NCI-H82 treated with DMSO at 0.1 percent for 48 hours (cell line): ENCODE results near the gene FXYD2.
"Not testable (repeated sequence)": the region's sequence is repeated elsewhere in the genome, so short reads cannot be mapped to it uniquely, and the experiment has no call there.

Experiments used
- DNase-seq: peaks from one replicate; lab custom pipeline; 2025; ENCODE audit not compliant: unreplicated experiment; lab: John Stamatoyannopoulos, UW

The FXYD2 gene

DNA sequence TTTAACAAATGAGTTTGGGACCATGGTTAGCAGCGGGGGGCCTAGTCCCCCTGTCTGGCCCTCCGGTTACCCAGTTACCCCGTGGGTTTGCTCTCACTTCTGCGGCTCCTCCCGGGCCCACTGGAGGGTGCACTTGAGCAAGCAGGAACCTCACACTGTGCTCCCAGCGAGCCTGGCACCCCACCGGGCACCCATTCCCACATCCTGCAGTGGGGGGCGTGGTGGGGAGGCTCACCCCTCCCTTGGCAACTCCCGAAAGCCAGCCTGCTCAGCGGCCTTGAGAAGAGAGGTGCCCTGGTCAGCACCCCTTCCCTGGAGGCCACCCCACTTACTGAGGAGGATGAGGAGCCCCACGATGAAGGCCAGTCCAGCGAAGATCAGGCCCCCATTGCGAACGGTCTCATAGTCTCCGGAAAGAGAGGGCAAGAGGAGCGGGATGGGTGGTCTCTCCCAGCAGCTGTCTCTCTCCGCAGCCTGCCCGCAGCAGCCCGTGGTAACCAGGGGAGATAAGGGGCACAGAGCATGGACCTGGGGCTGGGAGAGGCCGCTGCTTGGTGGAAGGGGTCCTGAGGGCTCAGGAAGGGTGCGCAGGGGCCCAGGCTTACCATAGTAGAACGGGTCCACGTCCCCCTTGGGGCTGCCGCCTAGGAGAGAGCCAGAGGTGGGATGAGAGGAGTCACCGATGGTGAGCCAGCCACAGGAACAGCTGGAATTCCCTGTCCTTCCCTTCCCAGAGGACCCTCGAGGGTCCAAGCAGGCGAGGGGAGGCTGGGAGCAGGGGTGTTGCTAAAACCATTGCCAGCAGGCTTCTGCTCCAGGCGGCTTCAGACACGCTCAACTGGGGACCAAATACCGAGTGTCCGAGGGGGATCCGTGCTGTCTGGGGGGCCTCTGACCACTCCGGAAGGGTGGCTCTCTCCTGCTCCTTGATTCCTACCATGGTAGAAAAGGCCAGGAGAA, 2.2 kb downstream of the FXYD2 start:
- DNase-seq = no peak

DNA sequence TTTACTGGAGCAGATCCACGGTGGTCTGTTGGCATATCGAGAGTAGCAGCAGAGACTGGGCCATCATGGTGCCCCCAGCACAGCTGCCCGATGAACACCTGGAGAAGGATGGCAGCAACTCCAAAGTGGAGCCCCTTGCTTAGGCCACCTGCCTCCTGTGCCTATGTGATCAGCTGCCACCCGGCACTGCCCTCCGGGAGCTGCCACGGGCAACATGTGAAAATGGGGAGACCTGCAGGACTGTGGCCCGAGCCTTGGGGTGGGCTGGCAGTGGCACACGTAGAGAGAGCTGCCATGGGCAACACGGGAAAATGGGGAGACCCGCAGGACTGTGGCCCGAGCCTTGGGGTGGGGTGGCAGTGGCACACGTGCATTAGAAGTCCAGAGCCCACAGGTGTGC, 3.1 kb downstream of the FXYD2 start:
- DNase-seq = no peak

DNA sequence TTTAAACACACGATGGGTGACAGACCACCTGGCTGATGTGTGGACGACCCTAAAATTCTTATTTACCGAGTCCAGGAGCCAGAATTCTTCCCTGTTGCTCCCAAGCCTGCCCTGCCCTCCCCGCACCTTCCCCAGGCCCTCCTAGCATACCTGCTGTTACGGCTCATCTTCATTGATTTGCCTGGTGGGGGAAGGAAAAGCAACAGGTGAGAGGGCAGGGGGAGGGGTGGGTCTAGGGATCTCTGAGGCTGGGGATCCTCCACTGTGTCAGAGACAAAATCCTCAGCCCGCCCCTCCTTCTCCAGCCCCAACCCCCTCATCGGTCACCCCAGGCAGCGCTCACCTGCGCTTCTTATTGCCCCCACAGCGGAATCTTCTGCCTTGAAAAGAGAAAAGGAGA, 4.0 kb downstream of the FXYD2 start:
- DNase-seq = no peak

DNA sequence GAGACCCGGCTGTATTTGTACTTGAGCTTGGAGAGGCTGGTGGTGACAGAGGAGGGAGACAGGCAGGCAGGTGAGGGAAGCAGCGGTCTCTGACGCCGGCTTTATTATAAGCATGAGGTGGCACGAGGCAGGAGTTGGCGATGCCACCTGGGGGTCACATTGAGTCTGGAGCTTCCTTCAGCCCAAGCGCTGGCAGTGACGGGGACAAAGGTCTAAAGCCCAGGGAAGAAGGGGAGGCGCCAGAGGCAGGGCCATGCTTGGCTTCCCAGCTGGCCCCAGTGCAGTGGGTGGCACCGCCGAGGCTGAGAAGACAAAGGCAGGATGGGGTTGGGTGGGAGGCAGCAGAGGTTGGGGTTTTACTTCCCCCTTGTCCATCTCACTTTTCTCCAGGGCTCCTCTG, 4.5 kb downstream of the FXYD2 start:
- no peak for DNase-seq

DNA sequence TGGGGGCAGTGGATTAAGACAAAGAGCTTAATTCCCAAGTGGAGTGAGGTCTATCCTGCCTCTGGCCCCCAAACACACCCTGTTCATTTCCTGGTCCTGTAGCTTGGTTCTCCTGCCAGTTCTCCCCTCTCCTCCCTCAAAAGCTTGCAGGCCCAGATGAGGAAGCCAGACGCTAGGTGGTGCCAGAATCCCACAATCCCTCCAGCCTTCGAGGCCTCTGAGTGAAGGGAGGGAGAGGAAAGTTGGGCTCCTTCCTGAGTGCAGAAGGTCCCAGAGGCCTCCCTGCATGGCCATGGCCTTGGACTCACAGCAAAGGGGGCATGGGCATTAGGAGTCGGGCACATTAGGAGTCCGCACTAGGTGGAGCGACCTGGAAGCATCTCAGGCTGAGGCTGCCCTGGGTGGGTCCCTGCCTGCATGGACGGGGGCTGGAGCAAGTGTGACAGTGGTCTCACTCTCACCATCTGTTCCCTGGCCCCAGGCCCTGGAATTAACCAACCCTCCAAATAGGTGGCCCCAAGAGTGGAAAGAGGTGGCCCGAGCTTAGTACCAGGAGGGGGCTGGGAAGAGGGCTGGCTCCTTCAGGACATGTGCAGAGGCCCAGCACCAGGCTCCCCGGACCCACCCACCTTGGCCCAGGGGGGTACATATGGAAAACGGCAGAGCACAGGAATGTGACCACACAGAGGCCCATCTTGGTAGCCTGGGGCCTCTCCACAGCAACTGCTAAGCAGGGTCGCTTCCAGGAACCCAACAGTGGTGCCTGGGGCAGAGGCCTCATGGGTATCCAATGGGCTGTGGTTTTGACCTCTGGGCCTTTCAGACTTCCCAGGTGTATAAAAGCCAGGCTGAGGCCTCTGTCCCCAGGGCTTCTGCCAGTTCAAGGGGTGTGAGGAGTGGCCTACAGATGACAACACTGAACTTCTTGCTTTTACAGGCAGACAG, 5.2 kb downstream of the FXYD2 start:
- peak; percentile 59 for DNase-seq

DNA sequence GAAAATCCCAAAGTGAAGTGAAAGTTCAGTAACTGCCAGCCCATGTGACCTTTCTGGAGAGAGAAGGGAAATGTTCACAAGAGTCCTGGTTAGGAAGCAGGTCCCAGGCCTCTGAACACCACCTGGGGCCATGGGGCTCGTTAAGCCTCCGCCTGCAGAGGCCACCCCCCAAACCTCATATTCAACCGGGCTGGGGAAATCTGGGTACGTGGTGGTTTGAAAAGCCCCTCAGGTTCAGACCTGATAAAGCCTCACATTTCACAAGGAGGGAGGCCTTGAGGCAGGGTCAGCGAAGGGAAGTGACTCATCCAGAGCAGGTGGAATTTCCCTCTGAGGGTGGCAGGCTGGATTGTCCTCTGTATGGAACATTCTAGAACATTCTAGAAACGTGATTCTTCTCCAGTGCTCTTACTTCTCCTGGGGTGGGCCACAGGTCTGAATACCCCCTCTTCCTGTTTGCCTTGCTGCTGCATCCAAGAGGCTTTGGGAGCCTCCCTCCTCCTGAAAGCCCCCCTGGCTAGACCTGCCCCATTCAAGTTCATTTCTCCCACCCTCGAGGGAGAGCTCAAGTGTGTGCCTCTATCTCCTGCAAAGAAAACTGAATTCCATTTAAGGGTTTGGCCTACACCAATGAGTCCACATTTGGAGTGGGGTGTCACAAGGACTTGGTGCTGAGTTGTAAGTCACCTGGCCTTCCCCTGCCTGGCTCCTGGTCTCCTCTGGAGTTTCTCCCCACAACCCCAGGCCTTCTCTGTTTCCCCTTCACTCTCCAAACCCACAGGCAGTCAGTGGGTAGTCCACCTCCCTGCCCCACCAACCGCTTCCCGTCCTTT, 6.3 kb downstream of the FXYD2 start:
- no peak for DNase-seq

DNA sequence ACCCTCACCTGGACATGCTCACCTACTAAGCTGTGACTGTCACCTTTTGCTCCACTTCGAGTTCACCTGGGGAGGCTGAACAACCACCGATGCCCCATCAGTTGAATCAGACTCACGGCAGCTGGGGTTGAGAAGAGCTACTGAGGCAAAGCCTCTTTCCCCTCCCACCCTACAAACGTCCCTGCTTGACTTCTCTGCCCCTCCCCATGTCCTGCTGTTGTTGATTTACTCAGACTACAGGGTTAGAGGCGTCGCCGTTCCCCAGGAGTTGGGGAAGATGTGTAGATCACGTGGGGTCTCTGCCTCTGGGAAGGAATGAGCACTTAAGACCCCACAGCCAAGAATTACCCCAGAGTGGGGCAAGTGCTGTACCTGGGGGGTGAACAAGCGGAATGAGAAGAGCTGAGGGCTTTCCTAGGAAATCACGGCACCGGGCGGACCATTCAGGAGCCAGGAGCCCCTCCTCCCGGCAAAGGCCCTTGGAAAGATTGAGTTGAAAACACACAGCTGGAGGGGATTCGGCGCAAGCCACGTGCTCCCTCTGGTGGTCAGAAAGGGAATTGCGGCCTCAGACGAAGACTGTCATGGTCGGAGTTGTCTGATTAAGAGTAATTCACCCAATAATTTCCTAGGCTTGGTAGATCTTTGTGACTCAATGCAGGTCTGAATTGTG, 7.0 kb downstream of the FXYD2 start:
- DNase-seq = peak; percentile 81

DNA sequence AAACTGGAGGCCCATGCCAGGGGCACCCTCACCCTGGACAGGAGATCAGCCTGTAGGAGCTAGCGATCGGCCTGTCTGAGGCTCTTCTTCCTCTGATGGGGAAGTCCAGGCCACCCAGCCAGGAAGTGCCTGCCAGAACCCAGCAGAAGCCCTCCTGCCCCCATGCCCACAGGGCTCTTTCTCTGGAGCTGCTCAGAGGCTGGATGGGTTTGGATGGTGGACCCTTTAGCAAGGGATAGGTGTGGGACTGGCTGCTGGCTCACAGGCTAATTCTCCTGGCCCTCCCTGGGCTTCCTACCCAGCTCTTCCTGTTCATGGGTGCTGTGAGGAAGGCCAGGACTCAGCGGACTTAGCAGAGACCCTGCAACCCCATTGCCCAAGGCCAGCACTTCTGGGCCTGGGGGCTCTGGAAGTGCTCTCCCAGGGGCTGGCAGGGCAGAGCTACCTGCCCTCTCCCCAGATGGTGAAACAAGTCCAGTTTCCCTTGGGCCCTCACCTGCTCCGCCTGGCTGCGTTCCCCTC, 7.6 kb downstream of the FXYD2 start:
- no peak for DNase-seq

DNA sequence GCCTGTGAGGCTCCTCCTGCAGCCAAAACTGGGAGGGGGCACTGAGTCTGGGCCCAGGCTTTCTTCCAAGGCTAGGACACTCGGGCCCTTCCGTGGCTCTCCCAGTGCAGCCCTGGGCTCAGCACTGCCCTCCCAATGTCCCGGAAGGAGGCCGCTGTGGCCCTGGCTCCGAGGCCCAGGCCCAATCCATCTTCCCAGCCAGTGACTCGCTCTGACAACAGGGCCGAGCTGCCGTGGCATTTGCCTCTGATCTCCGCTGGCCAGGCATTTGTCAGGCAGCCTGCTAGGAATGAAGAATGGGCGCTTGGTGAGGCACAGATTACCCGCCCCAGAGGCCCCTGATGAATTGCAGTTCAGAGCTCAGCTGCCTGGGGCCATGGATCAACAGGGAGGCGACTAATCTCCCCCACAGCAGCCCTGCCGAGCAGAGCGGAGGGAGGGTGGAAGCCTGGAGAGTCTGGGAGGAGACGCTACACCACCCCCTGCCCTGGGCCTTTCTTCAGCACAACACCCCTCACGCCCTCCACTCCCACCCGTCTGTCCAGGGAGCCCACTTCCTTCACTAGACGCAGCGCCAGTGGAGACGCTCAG, 8.3 kb downstream of the FXYD2 start:
- peak; percentile 76 for DNase-seq

DNA sequence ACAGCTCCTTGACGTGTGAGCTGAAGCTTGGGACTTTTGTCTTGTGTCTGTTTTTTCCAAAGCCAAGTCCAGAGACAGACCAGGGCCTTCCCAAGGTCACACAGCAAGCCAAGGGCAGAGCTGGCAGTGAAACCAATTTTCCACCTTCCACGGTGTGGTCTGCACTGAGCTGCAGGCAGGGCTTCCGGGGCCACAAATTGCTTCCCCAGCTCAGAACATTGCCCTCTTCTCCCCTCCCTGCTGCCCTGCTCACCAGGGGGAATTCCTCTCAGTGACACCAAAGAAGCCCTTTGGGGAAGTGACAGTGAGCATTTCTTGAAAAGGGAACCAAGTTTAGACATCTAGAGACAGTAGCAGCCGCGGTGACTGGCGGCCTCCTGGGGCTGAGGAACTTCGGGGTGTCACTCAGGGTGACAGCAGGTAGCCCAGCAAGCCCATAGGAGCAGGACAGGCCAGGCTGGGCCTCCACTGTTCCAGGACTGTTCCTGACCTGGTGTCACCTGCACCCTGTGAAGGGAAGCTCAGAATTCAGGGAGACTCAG, 9.2 kb downstream of the FXYD2 start:
- no peak for DNase-seq

DNA sequence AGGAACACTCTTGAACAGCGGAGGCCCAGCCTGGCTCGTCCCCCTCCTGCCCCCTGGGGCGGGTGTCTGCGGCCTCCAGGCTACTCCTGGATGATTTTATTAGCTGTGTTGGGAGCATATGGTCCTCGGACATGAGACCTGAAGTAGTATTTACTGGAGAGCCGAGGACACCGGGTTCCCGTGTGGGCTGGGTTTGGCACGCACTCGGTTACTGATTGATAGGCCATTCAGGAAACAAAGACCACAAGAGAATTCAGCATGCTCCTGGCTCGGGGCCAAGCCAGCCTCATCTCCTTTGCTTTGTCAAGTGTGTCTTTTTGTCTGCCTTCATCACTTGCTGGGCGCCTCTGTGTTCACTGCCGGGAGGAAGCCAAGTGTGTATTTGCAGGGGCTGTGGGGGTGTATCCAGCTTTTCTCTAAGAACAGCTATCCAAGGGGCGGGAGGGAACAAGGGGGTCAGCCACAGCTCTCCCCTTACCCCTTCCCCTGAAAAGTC, 9.7 kb downstream of the FXYD2 start:
- no peak for DNase-seq

DNA sequence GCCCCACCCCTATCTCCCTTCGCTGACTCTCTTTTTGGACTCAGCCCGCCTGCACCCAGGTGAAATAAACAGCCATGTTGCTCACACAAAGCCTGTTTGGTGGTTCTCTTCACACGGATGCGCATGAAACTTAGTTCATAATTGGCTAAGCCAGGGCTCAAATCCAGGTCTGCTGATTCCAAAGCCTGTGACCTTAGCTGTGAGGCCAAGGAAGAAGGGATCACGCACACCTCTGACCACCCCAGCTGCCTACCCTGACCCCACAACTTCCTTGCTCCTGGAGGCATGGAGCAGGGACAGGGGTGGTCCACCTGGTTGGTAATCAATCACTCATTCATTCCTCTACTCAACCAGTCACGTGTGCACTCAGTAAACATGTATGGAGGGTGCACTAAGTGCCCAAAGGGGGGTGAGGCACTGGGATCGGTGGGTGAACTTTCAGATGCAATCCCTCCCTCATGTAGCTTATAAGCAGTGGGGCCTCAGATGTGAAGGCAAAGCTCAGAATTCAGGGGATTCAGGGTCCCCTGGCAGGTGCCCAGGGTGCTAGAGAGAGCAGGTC, 10.3 kb downstream of the FXYD2 start:
- DNase-seq = peak; percentile 13

DNA sequence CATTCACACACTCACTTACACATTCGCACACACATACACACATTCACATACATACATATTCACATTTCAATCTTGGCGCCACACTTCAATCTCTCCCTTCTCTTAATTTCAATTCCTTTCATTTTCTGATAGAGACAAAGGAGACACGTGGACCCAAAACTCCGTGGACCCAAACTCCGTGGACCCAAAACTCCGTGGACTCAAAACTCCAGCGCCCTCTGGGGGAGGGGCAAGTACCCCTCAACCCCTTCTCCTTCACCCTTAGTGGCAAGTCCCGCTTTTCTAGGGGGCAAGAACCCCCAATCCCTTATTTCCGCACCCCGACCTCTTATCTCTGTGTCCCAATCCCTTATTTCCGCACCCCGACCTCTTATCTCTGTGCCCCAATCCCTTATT, 14.5 kb downstream of the FXYD2 start:
- DNase-seq = not testable (repeated sequence)

DNA sequence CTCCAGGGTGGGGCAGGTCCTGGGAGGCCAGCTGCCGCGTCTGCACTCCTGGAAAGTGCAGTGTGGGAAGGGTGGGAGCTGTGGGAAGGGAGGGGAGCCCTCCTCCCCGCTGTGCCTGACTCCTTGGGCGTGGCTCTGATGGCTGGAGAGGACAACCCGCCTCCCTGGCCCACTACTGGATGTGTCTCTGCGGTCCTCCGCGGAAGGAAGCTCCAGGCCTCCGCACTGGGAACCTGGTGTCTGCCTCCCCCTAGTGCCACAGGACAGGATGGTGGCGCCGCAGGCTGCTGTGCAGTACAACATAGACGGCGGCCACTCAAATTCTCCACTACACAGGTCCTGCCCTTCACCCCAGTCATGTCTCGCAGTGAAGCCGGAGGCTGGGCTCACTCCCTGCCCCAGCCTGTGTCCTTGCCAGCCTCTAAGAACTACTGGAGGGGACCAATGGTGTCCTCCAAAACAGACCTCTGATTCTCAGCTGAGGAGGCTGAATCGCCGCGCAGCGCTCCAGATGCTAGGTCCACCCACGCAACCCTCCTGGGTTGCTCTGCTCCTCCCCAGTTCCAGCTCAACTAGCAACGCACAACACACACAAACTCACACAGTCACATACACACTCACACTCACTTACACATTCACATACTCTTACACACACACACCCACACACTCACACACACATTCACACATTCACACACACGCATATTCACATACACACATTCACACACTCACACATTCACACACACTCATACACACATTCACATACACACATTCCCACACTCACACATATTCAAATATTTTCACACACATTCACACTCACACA, 15.1 kb downstream of the FXYD2 start:
- peak; percentile 51 for DNase-seq

DNA sequence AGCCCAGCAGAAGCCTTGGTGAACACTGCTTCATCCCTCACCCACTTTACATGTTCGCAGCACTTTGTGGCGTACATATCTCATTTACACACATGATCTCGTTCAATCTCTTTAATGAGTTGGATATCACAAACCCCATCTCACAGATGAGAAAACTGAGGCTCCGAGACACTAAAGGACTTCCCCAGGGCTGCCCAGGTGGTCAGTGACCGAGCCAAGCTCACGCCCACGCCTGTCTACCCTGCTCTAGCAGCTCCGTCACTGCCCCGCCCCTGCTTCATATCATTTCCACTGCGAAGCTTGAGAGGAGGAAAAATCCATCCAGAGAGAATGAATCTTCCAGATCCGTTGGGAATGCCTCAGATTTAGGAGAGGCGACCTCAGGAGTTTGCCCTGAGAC, 15.8 kb downstream of the FXYD2 start:
- no peak for DNase-seq

DNA sequence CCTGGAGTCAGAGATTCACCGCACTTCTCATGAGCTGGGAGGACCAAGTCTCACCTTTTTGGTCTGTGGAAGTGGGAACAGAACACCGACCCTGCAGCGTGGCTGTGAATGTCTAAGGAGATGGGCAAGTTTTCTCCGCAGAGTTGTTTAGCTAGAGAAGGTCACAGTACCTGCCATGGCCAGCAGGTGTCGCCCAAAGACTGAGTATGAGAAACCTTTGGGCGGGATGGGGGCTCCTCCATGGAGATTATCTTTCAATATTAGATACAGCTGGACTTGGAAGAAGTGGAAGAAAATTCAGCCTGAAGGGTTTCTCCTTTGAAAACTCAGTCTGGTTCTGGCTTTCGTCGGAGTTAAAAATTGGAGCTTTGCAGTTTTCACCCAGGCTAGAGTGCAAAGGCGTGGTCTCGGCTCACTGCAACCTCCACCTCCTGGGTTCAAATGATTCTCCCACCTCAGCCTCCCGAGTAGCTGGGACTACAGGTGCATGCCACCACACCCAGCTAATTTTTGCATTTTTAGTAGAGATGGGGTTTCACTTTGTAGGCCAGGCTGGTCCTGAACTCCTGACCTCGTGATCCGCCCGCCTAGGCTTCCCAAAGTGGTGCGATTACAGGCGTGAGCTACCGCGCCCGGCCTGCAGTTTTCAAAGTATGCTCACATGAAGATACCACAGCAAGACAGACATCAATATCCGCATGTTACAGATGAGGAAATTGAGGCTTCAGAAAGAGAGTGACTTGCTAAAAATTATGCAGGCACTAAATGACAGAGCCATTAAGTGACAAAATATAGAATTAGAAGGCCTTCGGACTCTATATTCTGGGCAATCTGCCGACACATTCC, 16.8 kb downstream of the FXYD2 start:
- peak; percentile 33 for DNase-seq

DNA sequence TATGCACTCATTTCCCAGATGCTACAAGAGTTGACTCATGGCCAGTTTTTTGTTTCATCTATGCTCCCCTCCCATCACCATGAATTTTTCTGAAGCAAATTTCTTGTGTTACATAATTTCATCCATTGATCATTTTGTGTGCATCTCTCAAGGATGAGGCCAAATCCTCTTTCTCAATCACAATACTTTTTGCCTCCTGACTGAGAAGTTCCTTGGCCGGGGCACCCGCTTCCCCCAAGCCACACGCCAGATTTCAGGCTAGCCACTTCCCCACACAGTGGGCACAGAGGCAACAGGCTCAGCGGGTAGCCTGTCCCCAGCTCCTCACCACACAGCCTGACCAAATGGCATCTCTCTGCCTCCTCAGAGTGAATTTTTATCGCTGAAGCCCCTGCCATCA, 17.7 kb downstream of the FXYD2 start:
- no peak for DNase-seq
